Kasumi-1 (cell line): ENCODE data around the gene STK32C.

Experiments used
- DNase-seq, 2 experiments: peaks; one replicate each; lab custom pipeline; 2025; lab: John Stamatoyannopoulos, UW

Gene STK32C

DNA sequence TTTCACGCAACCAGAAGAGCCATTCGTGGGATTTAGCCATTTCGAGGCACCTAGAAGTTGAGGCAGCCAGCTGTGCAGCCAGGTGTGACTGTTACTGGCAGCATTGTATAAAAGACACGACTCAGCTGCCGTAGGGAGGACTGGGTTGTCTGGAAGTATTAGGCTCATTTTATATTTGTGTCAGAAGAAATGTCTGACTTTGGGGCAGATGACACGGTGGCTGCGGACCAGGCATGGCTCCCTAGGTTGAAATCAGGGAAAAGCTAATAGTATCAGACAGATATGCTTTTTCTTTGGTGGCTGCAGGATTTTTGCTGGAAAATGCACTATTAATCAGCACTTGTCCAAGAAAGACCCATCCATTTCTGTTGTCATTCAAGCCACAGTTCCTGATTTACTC is 125.2 kb downstream of the STK32C start:
- no peak for DNase-seq

DNA sequence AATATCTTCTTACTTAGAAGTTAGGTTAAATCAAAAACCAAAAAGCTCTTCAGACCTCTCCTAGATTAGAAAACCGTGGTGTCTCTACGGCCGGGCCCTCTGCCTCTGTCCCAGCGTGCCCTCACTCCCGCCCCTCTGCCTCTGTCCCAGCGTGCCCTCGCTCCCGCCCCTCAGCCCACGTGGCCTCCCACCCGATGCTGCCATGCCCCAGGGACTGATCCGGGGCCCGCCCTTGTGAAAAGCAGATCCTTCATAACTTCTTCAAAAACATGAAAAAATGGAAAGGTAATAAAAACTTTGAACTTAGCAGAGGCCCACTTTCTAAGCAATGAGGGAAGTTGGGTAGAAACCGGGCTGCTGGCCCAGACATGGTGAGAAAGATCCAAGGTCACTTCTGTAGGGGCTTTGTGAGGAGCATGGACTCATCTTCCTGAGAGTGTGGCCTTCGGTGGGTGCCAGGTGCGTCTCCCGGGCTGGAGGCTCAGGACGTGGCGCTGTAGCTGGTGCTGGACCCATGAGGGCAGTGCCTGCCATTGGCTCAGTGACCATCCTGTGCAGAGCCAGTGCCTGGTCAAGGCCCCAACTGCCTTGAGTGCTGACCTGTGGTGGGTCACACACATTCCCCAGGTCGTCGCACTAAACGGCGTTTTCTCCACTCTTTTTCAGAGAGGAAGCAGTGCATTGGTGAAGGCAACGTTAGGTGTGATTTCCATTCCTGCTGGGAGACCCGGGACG is 125.9 kb downstream of the STK32C start:
- no peak for DNase-seq

DNA sequence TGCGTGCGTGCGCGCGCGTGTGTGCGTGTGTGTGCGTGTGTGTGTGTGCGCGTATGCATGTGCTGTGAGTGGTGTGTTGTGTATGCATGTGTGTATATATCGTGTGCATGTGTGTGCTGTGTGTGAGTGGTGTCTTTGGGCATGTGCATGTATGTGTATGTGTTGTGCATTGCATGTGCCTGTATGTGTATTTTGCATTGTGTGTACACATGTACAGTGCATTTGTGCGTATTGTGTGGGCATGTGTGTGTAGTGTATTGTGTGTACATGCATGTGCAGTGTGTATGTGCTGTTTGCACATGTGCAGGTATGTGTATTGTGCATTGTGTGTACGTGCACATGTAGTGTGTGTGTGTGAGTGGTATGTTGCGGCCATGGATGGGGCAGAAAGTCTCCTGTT is 127.0 kb downstream of the STK32C start:
- DNase-seq: no peak

- DNase-seq: no peak
Measured at GRCh38 chr10:132179551-132180392, 128.0 kb downstream of the STK32C start.

- DNase-seq: no peak
Measured at GRCh38 chr10:132178672-132179545, 128.8 kb downstream of the STK32C start.

DNA sequence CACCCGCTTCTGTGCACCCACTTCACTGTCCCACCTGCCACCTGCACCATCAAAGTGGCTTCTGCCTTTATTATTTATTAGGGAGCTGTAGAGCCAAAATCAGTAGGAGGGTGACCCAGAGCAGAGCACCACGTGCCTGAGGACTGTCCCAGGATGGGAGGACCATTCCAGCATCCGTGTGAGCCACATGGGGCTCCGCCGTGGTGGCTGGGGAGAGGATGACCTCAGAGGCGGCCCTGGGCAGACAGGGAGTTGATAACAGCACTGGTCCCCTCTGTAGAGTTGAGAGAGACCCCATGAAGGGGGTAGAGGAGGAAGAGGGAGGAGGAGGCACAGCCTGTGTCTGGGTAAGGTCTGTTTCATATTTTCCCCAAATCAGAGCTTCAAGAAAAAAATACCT is 129.7 kb downstream of the STK32C start:
- no peak for DNase-seq

- DNase-seq: no peak
Measured at GRCh38 chr10:132176623-132177500, 130.9 kb downstream of the STK32C start.

GRCh38 chr10:132175907-132176581 is 131.7 kb downstream of the STK32C start:
- DNase-seq: no peak

DNA sequence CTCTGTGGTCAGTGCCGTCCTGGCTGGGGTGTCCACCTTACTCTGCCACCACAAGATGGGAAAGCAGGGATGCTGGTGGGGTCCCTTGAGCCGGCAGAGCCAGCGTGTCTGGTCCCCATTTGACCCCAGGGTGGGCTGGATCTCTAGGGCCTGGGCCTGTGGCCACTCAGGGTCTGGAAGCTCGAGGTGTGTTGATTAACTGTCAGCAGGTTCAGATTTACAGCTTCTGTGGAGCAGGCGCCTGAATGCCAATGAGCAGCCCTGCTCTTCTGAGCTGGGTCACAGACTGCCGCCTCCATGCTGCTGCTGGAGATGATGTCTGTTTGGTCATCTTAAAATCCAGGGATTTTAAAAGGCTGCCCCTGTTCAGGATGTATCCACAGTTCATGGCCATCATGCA is 132.3 kb downstream of the STK32C start:
- no peak for DNase-seq

DNA sequence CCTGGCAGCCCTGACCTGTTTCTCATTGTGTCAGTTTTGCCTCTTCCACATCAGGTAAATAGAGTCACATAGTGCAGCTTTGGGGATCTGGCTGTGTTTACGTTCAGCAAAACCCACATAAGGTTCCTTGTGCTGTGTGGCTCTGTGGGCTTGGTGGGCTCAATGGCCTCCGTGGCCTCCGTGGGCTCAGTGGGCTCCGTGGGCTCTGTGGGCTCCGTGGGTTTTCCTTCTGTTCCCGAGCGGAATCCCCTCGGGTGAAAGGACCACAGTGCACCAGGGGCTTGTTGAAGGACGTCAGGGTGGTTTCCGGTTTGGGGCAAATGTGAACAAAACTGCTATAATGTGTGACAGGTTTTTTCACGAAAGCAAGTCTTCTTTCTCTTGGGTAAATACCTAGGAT is 133.5 kb downstream of the STK32C start:
- DNase-seq: no peak

DNA sequence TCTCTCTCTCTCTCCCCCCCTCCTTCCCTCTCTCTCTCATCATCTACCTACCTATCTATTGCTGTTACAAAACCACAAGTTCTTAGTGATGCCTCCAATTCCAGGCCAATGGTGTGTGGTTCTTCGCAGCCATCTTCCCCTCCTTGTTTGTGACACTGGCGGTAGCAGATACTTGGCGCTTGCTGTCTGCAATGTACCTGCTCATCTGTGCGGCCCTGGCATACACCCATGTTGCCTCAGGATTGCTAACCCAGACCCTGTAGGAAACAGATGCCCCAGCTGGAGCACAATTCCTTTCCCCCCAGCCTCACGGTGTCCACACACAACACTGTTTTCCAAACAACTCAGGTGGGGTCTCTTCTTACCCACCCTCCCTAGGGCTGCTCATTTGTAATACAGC is 134.6 kb downstream of the STK32C start:
- no peak for DNase-seq

GRCh38 chr10:132172091-132173066 is 135.4 kb downstream of the STK32C start:
- no peak for DNase-seq

DNA sequence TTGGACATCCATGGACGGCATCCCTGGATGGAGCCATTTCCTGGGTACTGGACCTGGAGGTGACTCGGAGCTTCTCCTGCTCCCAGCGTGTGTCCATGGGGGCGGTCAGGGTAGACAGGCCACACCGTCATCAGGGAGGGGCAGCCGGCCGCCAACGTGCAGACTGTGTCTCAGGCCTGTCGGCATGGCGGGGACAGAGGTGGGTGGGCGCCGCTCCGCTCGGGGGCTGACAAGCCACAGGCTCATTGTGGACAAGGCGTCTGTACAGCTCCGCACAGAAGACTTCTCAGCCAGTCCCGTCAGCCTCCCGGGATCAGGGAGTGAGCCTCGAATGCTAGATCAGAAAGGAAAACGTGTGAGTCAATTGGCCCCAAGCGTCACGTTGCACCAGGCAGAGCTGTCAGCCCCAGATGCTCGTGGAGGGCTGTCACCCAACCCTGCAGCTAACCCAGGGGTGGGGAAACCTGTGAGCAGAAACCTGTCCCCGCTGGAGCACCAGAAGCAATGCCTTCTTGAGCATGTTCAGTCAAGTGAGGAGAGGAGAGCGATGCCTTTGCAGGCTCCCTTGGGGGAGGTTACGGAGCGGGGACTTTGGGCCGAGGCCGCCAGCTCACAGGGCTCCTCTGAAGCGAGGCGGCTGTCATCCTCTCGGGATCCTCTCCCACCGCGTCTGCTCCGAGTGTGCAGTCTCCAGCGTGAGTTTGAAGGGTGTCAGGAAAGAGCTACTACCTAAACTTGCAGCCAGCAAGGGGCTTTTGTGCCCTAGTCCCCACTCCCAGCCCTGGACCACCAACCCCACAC is 137.0 kb downstream of the STK32C start:
- DNase-seq: no peak

- DNase-seq: no peak
Measured at GRCh38 chr10:132169766-132170560, 137.8 kb downstream of the STK32C start.

- no peak for DNase-seq
Measured at GRCh38 chr10:132169031-132169765, 138.6 kb downstream of the STK32C start.

- DNase-seq: no peak
Measured at GRCh38 chr10:132168571-132169030, 139.1 kb downstream of the STK32C start.

DNA sequence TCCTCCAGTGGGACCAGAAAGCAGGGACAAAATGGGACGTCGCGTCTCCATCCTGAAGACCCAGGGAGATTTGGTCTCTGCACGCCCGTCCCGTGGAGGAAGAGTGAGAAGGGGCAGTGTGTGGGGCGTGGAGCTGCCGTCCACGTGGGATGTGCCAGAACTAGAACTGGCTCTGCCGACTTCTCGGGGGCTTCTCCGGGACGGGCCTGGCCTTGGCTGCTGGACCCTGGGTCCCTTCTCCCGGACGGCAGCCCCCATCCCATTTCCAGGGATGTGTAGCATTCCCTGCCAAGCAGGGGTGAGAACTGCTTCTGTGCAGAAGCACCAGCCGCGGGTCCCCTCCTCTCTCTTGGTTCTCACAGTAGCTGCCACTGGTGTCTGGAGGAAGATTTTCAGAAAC is 139.8 kb downstream of the STK32C start:
- no peak for DNase-seq
